HG03175 (cell line): ENCODE measurements around the gene PRPS1L1.
A peak's percentile ranks its signal among the peaks of the same experiment; 100 is the strongest.

Source experiments
- ATAC-seq: cut with Tn5 transposase; IDR thresholded peaks from one replicate; pipeline ENCODE4 v1.9.1; 2021; ENCODE audit warnings: mild to moderate bottlenecking, moderate library complexity; ENCODE audit not compliant: unreplicated experiment

The PRPS1L1 gene

DNA sequence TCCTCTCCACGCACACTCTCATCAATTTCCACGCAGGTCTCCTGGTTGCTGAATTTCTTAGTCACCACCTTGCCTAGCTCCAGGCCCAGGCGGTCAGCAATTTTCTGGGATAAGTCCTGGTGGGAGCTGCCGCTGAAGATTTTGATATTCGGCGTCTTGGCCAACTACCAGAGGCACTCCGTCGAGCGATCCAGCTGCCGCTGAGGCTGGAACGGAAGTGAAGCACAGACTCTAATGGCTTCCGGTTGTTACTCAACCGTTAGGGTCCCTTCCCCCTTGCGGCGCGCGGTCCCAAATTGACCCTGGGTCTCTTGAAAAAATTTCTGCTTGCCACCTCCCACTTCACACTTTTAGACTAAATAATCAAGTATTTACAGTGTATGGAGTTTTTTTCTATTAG lies at the start of gene PRPS1L1:
Gene PRPS1L1, minus strand, starts transcription at position 219 of the 400 bp plus-strand sequence.
- ATAC-seq, result no peak

DNA sequence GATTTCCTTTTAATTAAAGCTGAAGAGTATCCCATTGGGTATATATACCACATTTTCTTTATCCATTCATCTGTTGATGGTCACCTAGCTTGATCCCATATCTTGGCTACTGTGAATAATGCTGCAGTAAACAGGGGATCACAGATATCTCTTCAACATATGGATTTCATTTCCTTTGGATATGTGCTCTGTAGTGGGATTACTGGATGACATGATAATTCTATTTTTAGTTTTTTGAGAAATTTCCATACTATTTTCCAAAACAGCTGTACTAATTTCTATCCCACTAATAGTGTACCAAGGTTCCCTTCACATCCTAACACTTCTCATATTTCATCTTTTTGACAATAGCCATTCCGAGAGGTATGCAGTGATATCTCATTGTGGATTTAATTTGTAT lies 48.8 kb upstream of the PRPS1L1 start:
- no peak for ATAC-seq

GRCh38 chr7:18068745-18069144 lies 41.1 kb upstream of the PRPS1L1 start:
- no peak for ATAC-seq

DNA sequence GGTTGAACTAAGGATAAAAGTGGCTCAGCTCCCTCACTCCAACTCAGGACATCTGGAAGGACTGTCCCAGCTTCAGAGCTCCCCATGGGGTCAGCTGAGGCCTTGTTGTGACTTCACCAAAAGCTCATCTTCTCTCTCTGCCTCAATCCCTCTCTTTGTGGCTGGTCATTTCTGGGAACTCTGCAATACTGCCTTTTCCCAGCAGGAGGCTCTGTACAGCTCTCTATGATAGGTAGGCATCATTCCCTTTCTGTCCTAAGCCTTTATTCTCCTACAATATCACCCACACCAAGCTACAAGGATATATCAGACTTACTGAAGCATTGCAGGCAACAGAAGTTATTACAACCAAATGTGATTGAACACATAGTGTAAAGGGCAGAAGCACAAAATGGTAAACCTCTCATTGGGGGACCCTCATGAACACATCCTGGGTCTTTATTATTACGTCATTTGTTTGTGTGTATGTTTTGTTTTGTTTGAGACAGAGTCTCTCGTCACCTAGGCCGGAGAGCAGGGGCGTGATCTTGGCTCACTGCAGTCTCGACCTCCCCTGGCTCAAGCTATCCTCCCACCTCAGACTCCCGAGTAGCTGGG lies 36.7 kb upstream of the PRPS1L1 start:
- ATAC-seq, result peak; percentile 72

GRCh38 chr7:18063149-18063901 lies 35.7 kb upstream of the PRPS1L1 start:
- no peak for ATAC-seq

DNA sequence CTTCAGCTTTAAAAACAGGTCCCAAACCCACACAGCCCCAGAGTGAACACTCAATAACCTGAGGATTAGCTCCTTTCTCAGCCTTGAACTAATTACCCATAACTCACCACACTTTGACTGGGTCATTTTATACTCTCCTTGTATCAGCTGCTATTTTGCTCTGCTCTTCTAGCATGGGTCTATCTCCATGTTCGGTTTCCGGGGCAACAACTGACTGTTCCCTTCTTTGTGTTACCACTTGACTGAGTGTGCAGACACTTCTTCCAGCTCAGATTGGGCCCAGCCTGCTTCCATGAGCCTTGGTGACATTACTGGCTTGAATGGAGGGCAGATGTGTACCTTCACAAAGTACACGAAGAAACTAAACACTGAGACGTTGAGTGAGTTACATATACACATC lies 31.5 kb upstream of the PRPS1L1 start:
- ATAC-seq, result no peak

- no peak for ATAC-seq
These were observed 26.3 kb upstream of the PRPS1L1 start for GRCh38 chr7:18053941-18054340.

GRCh38 chr7:18053177-18053928 lies 25.7 kb upstream of the PRPS1L1 start:
- ATAC-seq, result no peak

- no peak for ATAC-seq
These were observed 21.6 kb upstream of the PRPS1L1 start for GRCh38 chr7:18049262-18049661.

DNA sequence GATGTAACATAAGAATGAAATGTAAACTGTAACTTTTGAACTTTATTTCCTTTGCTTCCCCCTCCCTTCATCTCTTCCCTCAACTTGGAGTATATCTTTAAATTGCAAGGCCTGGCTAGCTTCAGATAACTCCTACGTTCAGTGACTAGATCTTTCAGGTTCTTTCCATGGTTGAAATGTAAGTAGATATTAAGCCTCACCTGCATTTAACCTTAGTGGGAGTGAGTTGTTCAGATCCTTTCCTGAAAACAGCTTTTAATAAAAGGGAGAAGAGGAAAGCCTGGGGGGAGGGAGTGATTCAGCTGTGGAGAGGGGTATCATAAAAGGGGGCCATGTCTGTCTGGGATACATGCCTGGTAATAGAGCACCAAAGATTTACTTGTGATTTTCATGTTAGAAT lies 19.0 kb upstream of the PRPS1L1 start:
- no peak for ATAC-seq

- no peak for ATAC-seq
These were observed 17.5 kb upstream of the PRPS1L1 start for GRCh38 chr7:18045171-18045570.

DNA sequence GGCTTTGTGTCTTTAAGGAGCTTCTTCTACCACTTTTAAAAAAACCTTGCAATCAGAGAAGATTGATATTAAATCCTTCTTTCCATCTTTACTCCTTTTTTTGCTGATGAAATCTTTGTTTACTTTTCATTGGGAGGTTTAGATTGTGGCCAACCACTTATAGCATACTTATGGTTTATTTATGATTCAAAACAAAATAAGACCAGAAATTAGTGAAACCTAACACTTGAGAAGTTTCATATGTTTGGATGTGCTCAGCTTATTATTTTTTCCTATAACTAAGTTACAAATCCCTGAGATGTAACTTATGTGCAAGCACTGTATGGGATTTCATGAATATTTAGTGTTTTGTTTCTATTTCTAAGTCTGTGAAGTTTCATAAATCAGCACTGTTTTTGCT lies 13.5 kb upstream of the PRPS1L1 start:
- ATAC-seq, result no peak

DNA sequence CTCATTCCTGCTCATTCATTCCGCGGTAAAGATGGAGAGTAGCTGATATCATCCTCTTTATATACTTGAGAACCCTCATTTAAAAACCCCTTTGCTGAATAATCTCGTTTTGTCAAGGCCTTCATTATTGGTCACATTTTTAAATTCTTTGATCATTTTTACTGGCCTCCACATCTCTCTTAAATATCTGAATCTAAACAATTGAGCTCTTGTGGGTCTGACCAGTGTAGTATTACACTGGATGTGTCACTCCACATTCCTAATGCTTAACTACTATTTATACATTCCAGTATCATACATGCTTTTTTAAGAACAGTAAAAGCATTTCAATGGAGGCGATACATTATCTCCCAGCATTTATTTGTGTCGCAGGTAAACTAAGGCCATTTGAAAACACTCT lies 12.6 kb upstream of the PRPS1L1 start:
- no peak for ATAC-seq

GRCh38 chr7:18038382-18038781 lies 10.7 kb upstream of the PRPS1L1 start:
- ATAC-seq, result no peak

- ATAC-seq, result no peak
These were observed 10.0 kb upstream of the PRPS1L1 start for GRCh38 chr7:18037609-18038008.

GRCh38 chr7:18036783-18037182 lies 9.1 kb upstream of the PRPS1L1 start:
- no peak for ATAC-seq

- ATAC-seq, result no peak
These were observed 3.1 kb upstream of the PRPS1L1 start for GRCh38 chr7:18030758-18031157.

DNA sequence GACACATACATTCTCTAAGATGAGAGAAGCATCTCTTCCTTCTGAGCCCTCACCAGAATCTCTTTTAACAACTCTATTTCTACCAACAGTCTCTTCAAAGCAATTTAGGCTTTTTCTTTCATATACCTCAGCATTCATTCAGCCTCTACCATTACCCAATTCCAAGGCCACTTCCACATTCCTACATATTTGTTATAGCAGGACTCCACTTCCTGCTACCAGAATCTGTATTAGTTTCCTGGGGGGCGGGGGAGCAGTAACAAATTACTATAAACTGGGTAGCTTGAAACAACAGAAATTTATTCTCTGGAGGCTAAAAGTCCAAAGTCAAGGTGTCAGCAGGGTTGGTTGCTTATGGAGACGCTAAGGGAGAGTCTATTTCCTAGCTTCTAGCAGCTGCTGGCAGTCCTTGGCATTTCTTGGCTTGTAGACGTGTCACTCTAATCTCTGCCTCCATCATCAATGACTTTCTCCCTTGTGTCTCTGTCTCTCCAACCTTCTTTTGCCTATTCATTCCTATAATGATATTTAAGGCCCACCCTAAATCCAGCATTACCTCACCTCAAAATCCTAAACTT lies 7.4 kb downstream of the PRPS1L1 start:
- no peak for ATAC-seq

DNA sequence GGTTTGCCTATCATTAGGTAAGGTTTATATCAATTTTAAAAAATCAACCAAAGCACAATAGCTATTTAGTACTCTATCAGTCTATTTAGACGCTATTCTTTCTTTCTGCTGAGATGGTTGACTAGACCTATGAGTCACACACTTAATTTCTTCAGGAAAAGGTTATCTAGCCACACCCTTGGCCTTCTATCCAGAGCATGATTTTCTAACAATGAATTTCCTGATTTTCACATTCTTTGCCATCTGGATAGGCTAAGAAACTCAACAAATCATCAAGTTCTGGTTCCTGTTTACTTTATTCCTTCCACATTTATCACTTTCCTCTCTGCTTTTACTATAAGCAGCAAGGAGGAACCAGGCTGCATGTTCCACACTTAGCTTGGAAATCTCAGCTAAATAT lies 8.1 kb downstream of the PRPS1L1 start:
- ATAC-seq, result no peak

DNA sequence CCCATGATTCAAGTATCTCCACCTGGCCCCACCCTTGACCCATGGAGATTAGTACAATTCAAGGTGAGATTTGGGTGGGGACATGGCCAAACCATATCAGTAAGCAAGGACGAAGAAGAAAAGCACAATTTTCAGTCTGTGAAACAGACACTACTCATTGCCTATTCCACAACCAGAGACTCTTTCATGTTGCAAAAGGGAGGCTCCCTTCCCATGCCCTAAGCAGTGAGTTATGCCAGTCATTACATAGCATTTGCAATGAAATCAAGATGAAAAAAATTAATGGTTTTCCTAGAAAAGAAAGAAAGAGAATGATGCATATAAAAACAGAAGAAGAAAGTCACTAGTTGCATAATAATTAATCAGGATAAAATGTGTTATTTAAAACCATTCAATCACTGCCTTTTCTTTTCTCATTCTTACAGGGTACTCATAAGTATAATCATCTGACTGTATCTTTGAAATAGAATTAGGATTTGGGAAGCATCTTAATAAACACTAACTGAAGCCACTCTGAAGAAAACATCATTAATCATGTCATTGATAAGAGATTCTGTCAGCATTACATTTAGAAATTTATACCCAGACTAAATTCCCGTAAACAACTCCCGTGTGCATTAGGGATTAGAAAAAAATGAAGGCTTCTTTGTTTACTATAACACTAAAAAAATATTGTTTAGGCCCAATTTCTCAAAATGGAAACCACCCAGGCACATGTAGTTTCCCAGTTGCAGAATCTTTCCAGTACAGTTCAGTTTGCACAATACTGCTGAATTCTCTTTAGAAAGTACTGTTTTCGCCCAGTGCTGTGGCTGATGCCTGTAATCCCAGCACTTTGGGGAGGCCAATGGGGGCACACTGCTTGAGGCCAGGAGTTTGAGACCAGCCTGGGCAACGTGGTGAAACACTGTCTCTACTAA lies 9.1 kb downstream of the PRPS1L1 start:
- no peak for ATAC-seq
